Renal cortex interstitium (tissue), 11 donors: ENCODE measurements around the gene ROR2. TPM values are rescaled to one million over a fixed set of nuclear protein-coding genes. Genes with fewer than 3 reads are reported as not detected.

Source experiments
- DNase-seq, 11 donors: peaks; one replicate each; pipeline ENCODE4 v3.0.0-alpha.2; 2013; ENCODE audit warnings: low read depth in 9 of 11, low spot score in 4 of 11; ENCODE audit errors: extremely low read depth in 1 of 11
- polyA plus RNA-seq, 3 donors: library from polyadenylated mRNA; unstranded; fragments of 120-200 nt; gene quantifications; one replicate each; pipeline ENCODE4 v1.2.1, GENCODE V29; 2013; ENCODE audit not compliant: insufficient read length in 3 of 3

ROR2 gene
- polyA plus RNA-seq, 3 donors, result 17.4 to 20.5 (median 20.0) TPM

- DNase-seq, result no peak
These were observed 224.4 kb downstream of the ROR2 start for GRCh38 chr9:91725651-91726050.

- DNase-seq, result no peak
These were observed 225.2 kb downstream of the ROR2 start for GRCh38 chr9:91724609-91725505.

GRCh38 chr9:91724068-91724440 lies 226.0 kb downstream of the ROR2 start:
- DNase-seq, result no peak

- no peak for DNase-seq
These were observed 226.5 kb downstream of the ROR2 start for GRCh38 chr9:91723420-91724067.

- DNase-seq, result no peak
These were observed 229.0 kb downstream of the ROR2 start for GRCh38 chr9:91720751-91721705.

DNA sequence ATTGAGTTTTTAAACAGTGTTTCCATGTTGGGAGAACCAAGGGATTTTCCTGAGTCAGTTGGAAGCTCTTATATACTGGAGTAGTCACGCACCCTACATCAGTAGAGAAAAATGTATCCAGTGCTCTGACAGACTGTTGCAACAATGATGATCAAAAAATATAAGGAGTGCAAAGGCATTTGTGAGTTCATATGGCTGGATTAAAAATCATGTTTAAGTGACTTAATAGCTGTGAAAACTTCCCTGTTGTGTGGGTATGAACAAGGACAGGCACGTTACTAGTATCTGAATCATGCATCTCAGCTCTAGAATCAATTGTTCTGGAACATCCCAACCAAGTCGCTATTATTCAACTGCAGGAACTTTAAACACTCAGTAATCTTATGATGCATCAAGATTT lies 229.7 kb downstream of the ROR2 start:
- no peak for DNase-seq

- no peak for DNase-seq
These were observed 232.0 kb downstream of the ROR2 start for GRCh38 chr9:91718071-91718470.

DNA sequence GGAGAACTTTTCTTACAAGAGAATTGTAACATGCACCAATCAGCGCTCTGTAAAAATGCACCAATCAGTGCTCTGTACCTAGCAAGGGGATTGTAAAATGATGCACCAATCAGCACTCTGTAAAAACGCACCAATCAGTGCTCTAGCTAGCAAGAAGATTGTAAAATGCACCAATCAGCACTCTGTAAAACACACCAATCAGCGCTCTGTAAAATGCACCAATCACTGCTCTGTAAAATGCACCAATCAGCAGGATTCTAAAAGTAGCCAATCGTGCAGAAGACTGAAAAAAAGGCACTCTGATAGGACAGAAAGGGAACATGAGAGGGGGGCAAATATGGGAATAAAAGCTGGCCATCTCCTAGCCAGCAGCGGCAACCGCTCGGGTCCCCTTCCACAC lies 233.2 kb downstream of the ROR2 start:
- no peak for DNase-seq

GRCh38 chr9:91716239-91716638 lies 233.8 kb downstream of the ROR2 start:
- no peak for DNase-seq

DNA sequence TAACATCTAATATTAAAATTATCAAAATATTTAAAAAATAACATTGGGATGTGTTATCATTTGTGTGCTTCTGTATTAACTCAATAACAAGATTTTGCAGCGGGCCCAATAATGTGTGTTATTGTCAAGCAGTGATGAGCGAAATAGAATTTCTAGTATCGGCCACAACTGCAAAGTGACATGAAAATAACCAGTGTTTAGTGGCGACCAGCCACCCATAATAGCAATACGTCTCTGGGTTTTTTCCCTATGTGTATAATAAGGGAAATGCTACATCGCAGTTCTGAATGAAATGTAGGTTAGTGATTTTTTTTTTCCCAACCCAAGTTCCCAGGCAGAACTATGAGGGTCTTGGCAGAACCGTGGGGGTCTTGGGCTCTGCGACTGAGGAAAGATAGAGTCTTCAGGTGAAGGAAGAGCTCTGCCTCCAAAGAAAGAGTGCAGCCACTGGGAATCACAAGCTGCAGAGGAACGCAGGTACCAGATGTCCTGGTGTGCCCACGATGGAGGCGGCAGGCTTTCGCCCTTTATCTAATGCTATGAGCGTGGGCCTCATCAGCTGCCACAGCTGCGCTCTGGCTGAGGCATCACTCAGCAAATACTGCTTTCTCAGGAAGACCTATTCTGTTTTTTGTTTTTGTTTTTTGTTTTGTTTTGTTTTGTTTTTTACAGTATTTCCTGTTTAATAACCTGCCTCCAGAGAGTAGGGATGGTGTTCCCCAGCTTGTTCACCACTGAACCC lies 235.0 kb downstream of the ROR2 start:
- DNase-seq, result no peak

GRCh38 chr9:91714020-91714806 lies 235.8 kb downstream of the ROR2 start:
- DNase-seq, result peak in 8 of 11 donors; percentile 33 to 70 (median 48)

- no peak for DNase-seq
These were observed 237.2 kb downstream of the ROR2 start for GRCh38 chr9:91712811-91713210.

DNA sequence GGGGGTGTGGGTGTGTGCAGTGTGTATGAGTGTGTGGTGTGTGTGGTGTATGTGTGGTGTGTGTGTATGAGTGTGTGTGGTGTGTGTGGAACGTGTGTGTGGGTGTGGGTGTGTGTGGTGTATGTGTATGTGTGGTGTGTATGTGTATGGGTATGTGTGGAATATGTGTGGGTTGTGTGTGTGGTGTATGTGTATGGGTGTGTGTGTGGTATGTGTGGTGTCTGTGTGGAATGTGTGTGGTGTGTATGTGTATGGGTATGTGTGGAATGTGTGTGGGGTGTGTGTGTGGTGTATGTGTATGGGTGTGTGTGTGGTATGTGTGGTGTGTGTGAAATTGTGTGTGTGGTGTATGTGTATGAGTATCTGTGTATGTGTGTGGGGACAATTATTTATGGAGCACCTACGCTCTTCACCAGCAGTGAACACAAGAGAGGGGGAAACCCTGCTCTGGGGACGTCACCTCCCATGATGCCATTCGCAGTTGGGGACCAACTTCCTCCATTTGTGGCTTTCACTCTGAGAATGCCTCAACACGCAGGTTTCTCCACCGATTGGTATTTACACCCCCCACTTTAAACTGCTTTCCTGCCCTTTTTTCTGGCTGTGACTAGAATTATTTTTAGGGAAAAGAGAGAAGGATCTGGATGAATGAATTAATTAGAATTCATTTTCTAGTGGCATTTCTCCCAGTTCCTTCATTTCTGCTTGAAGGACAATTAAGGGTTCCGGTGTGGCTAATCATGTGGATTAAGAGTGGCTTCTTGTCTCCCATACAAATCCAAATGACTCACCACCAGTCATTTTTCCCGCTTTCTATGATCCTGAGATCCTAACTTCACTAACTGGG lies 238.1 kb downstream of the ROR2 start:
- no peak for DNase-seq

GRCh38 chr9:91710158-91710557 lies 239.9 kb downstream of the ROR2 start:
- peak in 4 of 11 donors; percentile 34 to 49 (median 45) for DNase-seq

- DNase-seq, result no peak
These were observed 244.6 kb downstream of the ROR2 start for GRCh38 chr9:91705386-91705785.

GRCh38 chr9:91700475-91700874 lies 249.6 kb downstream of the ROR2 start:
- no peak for DNase-seq

DNA sequence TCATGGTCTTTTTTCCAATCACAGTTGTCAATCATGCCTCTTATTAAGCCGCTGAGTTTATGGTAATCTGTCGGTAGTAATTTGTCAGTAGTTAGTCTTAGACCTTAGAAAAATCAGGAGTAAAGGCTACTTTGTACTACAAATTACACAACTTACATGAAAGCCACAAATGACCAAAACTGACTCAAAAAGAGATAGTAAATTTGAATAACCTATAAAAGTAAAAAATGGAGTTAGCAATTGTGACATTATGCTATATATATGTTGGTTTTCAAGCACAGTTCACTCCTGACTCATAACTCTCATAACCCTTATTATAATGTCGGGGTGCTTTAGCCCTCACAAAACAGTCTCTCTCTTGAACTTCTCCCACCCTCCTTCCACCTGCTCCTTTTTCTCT lies 251.8 kb downstream of the ROR2 start:
- no peak for DNase-seq
